Uterus (tissue), 2 donors: ENCODE measurements around the gene HIVEP3.

ENCODE experiments used
- CTCF ChIP-seq, 4 experiments: fragments of 200-600 bp in 2 of 4; fragments of 450-650 bp in 2 of 4; sonication (generic) in 2 of 4; IDR thresholded peaks; one replicate each; pipeline ENCODE4 v1.5.1; 2016 to 2019; ENCODE audit warnings: antibody characterized with exemption in 4 of 4, mild to moderate bottlenecking in 2 of 4, moderate library complexity in 1 of 4
- POLR2A ChIP-seq, 2 donors: fragments of 450-650 bp; IDR thresholded peaks; one replicate each; pipeline ENCODE4 v1.6.1; 2016; ENCODE audit warnings: antibody characterized with exemption in 2 of 2, mild to moderate bottlenecking in 1 of 2, moderate library complexity in 1 of 2

DNA sequence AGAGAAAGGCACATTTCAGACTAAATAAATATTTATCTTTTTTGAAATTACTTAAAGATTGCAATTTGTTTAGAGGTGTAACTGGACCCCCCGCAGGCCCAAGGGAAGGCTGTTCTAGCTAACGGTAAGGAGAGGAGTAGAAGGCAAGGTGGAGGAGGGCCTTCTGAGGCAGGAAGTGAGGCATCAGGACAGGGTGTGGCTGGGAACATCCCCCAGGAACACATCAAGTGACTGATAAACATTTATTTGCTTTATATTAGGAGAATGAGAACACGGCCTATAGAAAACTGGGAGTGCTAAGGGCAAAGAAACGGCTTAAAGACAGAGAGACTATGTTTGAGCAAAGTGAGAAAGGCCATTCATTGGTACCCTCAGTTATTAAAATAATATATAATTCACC, 23.2 kb downstream of the HIVEP3 start:
- TF ChIP-seq CTCF (IDR thresholded peaks at IDR 0.05), result no peak
- no peak for TF ChIP-seq POLR2A (IDR thresholded peaks at IDR 0.05)
